ENCODE data around the gene PIGN.

DNA sequence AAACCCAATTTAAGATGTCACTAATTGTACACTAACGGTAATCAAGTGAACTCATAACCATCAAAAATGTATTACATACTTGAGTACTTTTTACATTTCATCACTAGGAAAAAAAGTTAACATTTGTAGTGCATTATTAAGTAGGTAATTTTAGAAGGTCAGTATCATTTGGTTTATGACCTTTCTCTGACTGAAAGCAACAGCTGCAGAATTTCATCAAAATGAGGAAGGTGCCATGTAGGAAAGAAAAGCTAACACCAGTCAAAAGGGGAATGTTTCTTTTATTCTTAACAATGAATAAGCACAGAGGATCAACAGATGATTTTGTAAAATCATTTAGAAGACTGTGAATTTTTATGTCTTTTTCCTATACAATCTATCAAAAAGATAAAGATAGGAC lies 79.0 kb downstream of the PIGN start:
- no peak for TF ChIP-seq ZNF384 (IDR thresholded peaks at IDR 0.05)
- TF ChIP-seq SP1 (IDR thresholded peaks at IDR 0.05): no peak
- no peak for TF ChIP-seq L3MBTL2 (conservative IDR thresholded peaks at IDR 0.05)
- TF ChIP-seq SUZ12 (IDR thresholded peaks at IDR 0.05): no peak
- no peak for TF ChIP-seq TARDBP (IDR thresholded peaks at IDR 0.05)
- no peak for TF ChIP-seq FOXK2 (IDR thresholded peaks at IDR 0.05)
- TF ChIP-seq FOXM1 (IDR thresholded peaks at IDR 0.05; ENCODE audit: borderline replicate concordance): no peak
- no peak for TF ChIP-seq NFRKB (IDR thresholded peaks at IDR 0.05)
- no peak for TF ChIP-seq ELF4 (IDR thresholded peaks at IDR 0.05)
- no peak for TF ChIP-seq BHLHE40 (IDR thresholded peaks at IDR 0.05; ENCODE audit: borderline replicate concordance)
- no peak for TF ChIP-seq CTBP1 (IDR thresholded peaks at IDR 0.05; ENCODE audit: borderline replicate concordance)
- no peak for TF ChIP-seq PKNOX1 (IDR thresholded peaks at IDR 0.05)
